Measurements from ENCODE around the gene ALDH5A1. TPM values are rescaled to one million over a fixed set of nuclear protein-coding genes. Genes with fewer than 3 reads are reported as not detected.

ALDH5A1 gene
- total RNA-seq, result 27.6 TPM
- long read RNA-seq, full-length matches to known transcripts, result 35 of 56 reads
- long read RNA-seq, partial matches to known transcripts, result 10 of 56 reads
- long read RNA-seq, other reads (novel, unspliced or antisense), result 11 of 56 reads

GRCh38 chr6:24494821-24495795 lies at the start of gene ALDH5A1:
Gene ALDH5A1, plus strand, starts transcription at chr6:24494969. Its CDS starts 28 bp downstream, at chr6:24494997.
- H3K27me3 ChIP-seq (ENCODE audit: low read depth), result no peaks in the 10 kb centered on the region
- H3K9me3 ChIP-seq (replicated peaks), result peaks cover 4% of the 10 kb centered on the region
- DNase-seq, result peak; percentile 76
- peaks cover 29% of the 10 kb centered on the region for H3K4me1 ChIP-seq
- intact Hi-C loops (cut with micrococcal nuclease), result no loop called here
- H3K4me3 ChIP-seq, result peak within 1 kb of the TSS; percentile 84
- H3K27ac ChIP-seq (replicated peaks), result peak within 1 kb of the TSS; percentile 91
- peaks cover 5% of the 10 kb centered on the region for H3K36me3 ChIP-seq
- peak; percentile 32 for TF ChIP-seq CTCF (IDR thresholded peaks at IDR 0.05; ENCODE audit: borderline replicate concordance)

- no peak for DNase-seq
- TF ChIP-seq CTCF (IDR thresholded peaks at IDR 0.05; ENCODE audit: borderline replicate concordance), result no peak
- intact Hi-C loops (cut with micrococcal nuclease), result no loop called here
Observed at GRCh38 chr6:24445704-24446103, 49.1 kb upstream of the ALDH5A1 start.

GRCh38 chr6:24446670-24447069 lies 48.1 kb upstream of the ALDH5A1 start:
- Histone ChIP-seq H3K27ac (replicated peaks) (no peak overlapping the region), H3K36me3 (no peaks in the 10 kb centered on the region), H3K4me1 (no peaks in the 10 kb centered on the region), H3K9me3 (replicated peaks) (no peaks in the 10 kb centered on the region), H3K4me3 (no peak overlapping the region), H3K27me3 (ENCODE audit: low read depth) (no peaks in the 10 kb centered on the region)
- DNase-seq, result no peak
- TF ChIP-seq CTCF (IDR thresholded peaks at IDR 0.05; ENCODE audit: borderline replicate concordance), result no peak
- intact Hi-C loops (cut with micrococcal nuclease), result no loop called here

More at GRCh38 chr6:24445704-24446103, 49.1 kb upstream of the ALDH5A1 start:
- Histone ChIP-seq H3K4me1 (no peaks in the 10 kb centered on the region), H3K27me3 (ENCODE audit: low read depth) (no peaks in the 10 kb centered on the region), H3K27ac (replicated peaks) (no peak overlapping the region), H3K36me3 (no peaks in the 10 kb centered on the region), H3K9me3 (replicated peaks) (no peaks in the 10 kb centered on the region), H3K4me3 (no peak overlapping the region)

GRCh38 chr6:24448396-24448795 lies 46.4 kb upstream of the ALDH5A1 start:
- DNase-seq, result no peak
- intact Hi-C loops (cut with micrococcal nuclease), result no loop called here
- no peaks in the 10 kb centered on the region for H3K36me3 ChIP-seq
- no peak overlapping the region for H3K27ac ChIP-seq (replicated peaks)
- no peaks in the 10 kb centered on the region for H3K27me3 ChIP-seq (ENCODE audit: low read depth)
- H3K4me1 ChIP-seq, result no peaks in the 10 kb centered on the region
- H3K9me3 ChIP-seq (replicated peaks), result no peaks in the 10 kb centered on the region
- TF ChIP-seq CTCF (IDR thresholded peaks at IDR 0.05; ENCODE audit: borderline replicate concordance), result no peak
- H3K4me3 ChIP-seq, result no peak overlapping the region

GRCh38 chr6:24448828-24449525 lies 45.8 kb upstream of the ALDH5A1 start:
- no peaks in the 10 kb centered on the region for H3K4me1 ChIP-seq
- no peaks in the 10 kb centered on the region for H3K27me3 ChIP-seq (ENCODE audit: low read depth)
- H3K27ac ChIP-seq (replicated peaks), result no peak overlapping the region
- no peaks in the 10 kb centered on the region for H3K36me3 ChIP-seq
- H3K9me3 ChIP-seq (replicated peaks), result no peaks in the 10 kb centered on the region
- intact Hi-C loops (cut with micrococcal nuclease), result no loop called here
- no peak for DNase-seq
- TF ChIP-seq CTCF (IDR thresholded peaks at IDR 0.05; ENCODE audit: borderline replicate concordance), result no peak
- no peak overlapping the region for H3K4me3 ChIP-seq
